Adrenal gland (tissue), 5 donors: Measurements from ENCODE around the gene ZNF292.

ENCODE experiments used
- POLR2A ChIP-seq, 2 donors: fragments of 450-650 bp; IDR thresholded peaks; one replicate each; pipeline ENCODE4 v1.6.1; 2017; ENCODE audit warnings: antibody characterized with exemption in 2 of 2, mild to moderate bottlenecking in 2 of 2, moderate library complexity in 1 of 2
- TF ChIP-seq, protein P1 (sequence below), 6 experiments: fragments of 450-650 bp in 4 of 6; fragments of 200-600 bp in 2 of 6; sonication (generic) in 1 of 6; IDR thresholded peaks; 1 replicate in 5 of 6; 2 replicates in 1 of 6; pipeline versions ENCODE4 v1.5.1 to v1.8.0; 2016 to 2021; ENCODE audit warnings: antibody characterized with exemption in 6 of 6, mild to moderate bottlenecking in 2 of 6, moderate library complexity in 1 of 6
- donor health status: DM: no; HTN: no; CAD: no.

- TF ChIP-seq, protein P1, sequence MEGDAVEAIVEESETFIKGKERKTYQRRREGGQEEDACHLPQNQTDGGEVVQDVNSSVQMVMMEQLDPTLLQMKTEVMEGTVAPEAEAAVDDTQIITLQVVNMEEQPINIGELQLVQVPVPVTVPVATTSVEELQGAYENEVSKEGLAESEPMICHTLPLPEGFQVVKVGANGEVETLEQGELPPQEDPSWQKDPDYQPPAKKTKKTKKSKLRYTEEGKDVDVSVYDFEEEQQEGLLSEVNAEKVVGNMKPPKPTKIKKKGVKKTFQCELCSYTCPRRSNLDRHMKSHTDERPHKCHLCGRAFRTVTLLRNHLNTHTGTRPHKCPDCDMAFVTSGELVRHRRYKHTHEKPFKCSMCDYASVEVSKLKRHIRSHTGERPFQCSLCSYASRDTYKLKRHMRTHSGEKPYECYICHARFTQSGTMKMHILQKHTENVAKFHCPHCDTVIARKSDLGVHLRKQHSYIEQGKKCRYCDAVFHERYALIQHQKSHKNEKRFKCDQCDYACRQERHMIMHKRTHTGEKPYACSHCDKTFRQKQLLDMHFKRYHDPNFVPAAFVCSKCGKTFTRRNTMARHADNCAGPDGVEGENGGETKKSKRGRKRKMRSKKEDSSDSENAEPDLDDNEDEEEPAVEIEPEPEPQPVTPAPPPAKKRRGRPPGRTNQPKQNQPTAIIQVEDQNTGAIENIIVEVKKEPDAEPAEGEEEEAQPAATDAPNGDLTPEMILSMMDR (IDR thresholded peaks at IDR 0.05): no peak
- TF ChIP-seq POLR2A (IDR thresholded peaks at IDR 0.05): no peak
Measured at GRCh38 chr6:87124074-87124473, 31.3 kb upstream of the ZNF292 start.
